Measurements from ENCODE around the gene SMCO1. TPM values are rescaled to one million over a fixed set of nuclear protein-coding genes. Genes with fewer than 3 reads are reported as not detected.
A peak's percentile ranks its signal among the peaks of the same experiment; 100 is the strongest.
"Not testable (repeated sequence)": the region's sequence is repeated elsewhere in the genome, so short reads cannot be mapped to it uniquely, and the experiment has no call there.

SMCO1 gene
- total RNA-seq, 2 donors from 2014 or later, result not detected

GRCh38 chr3:196513697-196514349 lies 1.3 kb downstream of the SMCO1 start:
- ATAC-seq, result no peak
- no peaks in the 10 kb centered on the region for H3K4me1 ChIP-seq
- peaks cover 0 to 11% (median 0%) of the 10 kb centered on the region in 3 donors for H3K9me3 ChIP-seq
- no peak for DNase-seq
- H3K4me3 ChIP-seq, result no peak overlapping the region
- no peak overlapping the region for H3K27ac ChIP-seq
- no peak for TF ChIP-seq CTCF (IDR thresholded peaks at IDR 0.05)
- no peak for TF ChIP-seq POLR2A (IDR thresholded peaks at IDR 0.05)
- intact Hi-C loops (cut with DNase I), result no loop called here
- no peaks in the 10 kb centered on the region for H3K27me3 ChIP-seq
- 74 to 75% methylated on average over 8 of the region's 8 CpGs for WGBS, 2 donors
- no peaks in the 10 kb centered on the region for H3K36me3 ChIP-seq (replicated peaks in 1 of 2; ENCODE audit: insufficient read depth in 1 of 2, low read depth in 2 of 2)

GRCh38 chr3:196511646-196512425 lies 3.3 kb downstream of the SMCO1 start:
- ATAC-seq; H3K4me1 ChIP-seq; intact Hi-C loops (cut with DNase I); DNase-seq; H3K9me3 ChIP-seq; H3K27ac ChIP-seq; H3K36me3 ChIP-seq (replicated peaks in 1 of 2; ENCODE audit: insufficient read depth in 1 of 2, low read depth in 2 of 2); H3K27me3 ChIP-seq; H3K4me3 ChIP-seq: not testable (repeated sequence)
- 87 to 93% methylated on average over 11 to 15 of the region's 15 CpGs for WGBS, 2 donors

- H3K9me3 ChIP-seq; H3K36me3 ChIP-seq (replicated peaks in 1 of 2; ENCODE audit: insufficient read depth in 1 of 2, low read depth in 2 of 2); H3K4me1 ChIP-seq; intact Hi-C loops (cut with DNase I); H3K27ac ChIP-seq; DNase-seq; ATAC-seq; H3K27me3 ChIP-seq; H3K4me3 ChIP-seq: not testable (repeated sequence)
- WGBS, 2 donors, result 93% methylated on average over 1 of the region's 1 CpG; no CpG with 5 or more reads in 1 of the 2 donors
These were observed 4.0 kb downstream of the SMCO1 start for GRCh38 chr3:196511108-196511507.

GRCh38 chr3:196506687-196507086 lies 8.5 kb downstream of the SMCO1 start:
- no peak overlapping the region for H3K4me3 ChIP-seq
- ATAC-seq (no peak), DNase-seq (no peak)
- WGBS, 2 donors, result 78 to 81% methylated on average over 8 of the region's 8 CpGs
- intact Hi-C loops (cut with DNase I), result no loop called here
- no peaks in the 10 kb centered on the region for H3K9me3 ChIP-seq
- TF ChIP-seq POLR2A (IDR thresholded peaks at IDR 0.05) (no peak), CTCF (IDR thresholded peaks at IDR 0.05) (no peak)
- no peaks in the 10 kb centered on the region for H3K27me3 ChIP-seq
- H3K36me3 ChIP-seq (replicated peaks in 1 of 2; ENCODE audit: insufficient read depth in 1 of 2, low read depth in 2 of 2), result no peaks in the 10 kb centered on the region
- H3K4me1 ChIP-seq, result no peaks in the 10 kb centered on the region
- no peak overlapping the region for H3K27ac ChIP-seq

GRCh38 chr3:196504556-196504955 lies 10.6 kb downstream of the SMCO1 start:
- no peaks in the 10 kb centered on the region for H3K27me3 ChIP-seq
- H3K27ac ChIP-seq, result peak overlapping the region in 1 of 4 donors; percentile 99
- no peak overlapping the region for H3K4me3 ChIP-seq
- no peak for TF ChIP-seq CTCF (IDR thresholded peaks at IDR 0.05)
- no peak for TF ChIP-seq POLR2A (IDR thresholded peaks at IDR 0.05)
- peaks cover 17% of the 10 kb centered on the region for H3K4me1 ChIP-seq
- ATAC-seq (no peak), DNase-seq (no peak)
- intact Hi-C loops (cut with DNase I), result no loop called here
- H3K9me3 ChIP-seq, result no peaks in the 10 kb centered on the region
- H3K36me3 ChIP-seq (replicated peaks in 1 of 2; ENCODE audit: insufficient read depth in 1 of 2, low read depth in 2 of 2), result no peaks in the 10 kb centered on the region
- WGBS, 2 donors, result 93 to 96% methylated on average over 6 of the region's 6 CpGs

- H3K27ac ChIP-seq, result peak overlapping the region; percentile 86 to 99 (median 92)
- DNase-seq; H3K36me3 ChIP-seq (replicated peaks in 1 of 2; ENCODE audit: insufficient read depth in 1 of 2, low read depth in 2 of 2); ATAC-seq; H3K27me3 ChIP-seq; H3K9me3 ChIP-seq; intact Hi-C loops (cut with DNase I): not testable (repeated sequence)
- peak overlapping the region in 1 of 2 donors; percentile 89 for H3K4me3 ChIP-seq
- WGBS, 2 donors, result 20 to 23% methylated on average over 7 of the region's 7 CpGs
- peaks cover 17% of the 10 kb centered on the region for H3K4me1 ChIP-seq
These were observed 11.1 kb downstream of the SMCO1 start for GRCh38 chr3:196504077-196504398.
